Small intestine (tissue), 7 donors: ENCODE results near the gene RFT1. TPM values are rescaled to one million over a fixed set of nuclear protein-coding genes. Genes with fewer than 3 reads are reported as not detected.

ENCODE experiments used
- DNase-seq, 2 donors: peaks; one replicate each; pipeline versions ENCODE4 v3.0.0 to v3.0.0-alpha.2; 2013
- FAIRE-seq: peaks from 2 replicates; lab custom pipeline; 2012; peaks lifted over from hg19 to GRCh38; lab: Jason Lieb, UNC
- H3K27ac ChIP-seq, 3 donors: one replicate each; pipeline ENCODE4 v1.5.1; 2013; ENCODE audit warnings: low read length in 2 of 3, mild to moderate bottlenecking in 2 of 3, control low read depth in 1 of 3, inconsistent platforms in 1 of 3, low read depth in 1 of 3, moderate library complexity in 1 of 3
- H3K27me3 ChIP-seq, 3 donors: one replicate each; pipeline ENCODE4 v1.6.1; 2013; ENCODE audit warnings: low read length in 3 of 3, inconsistent platforms in 1 of 3; ENCODE audit not compliant: control insufficient read depth in 3 of 3, insufficient read depth in 3 of 3
- H3K36me3 ChIP-seq, 3 donors: one replicate each; pipeline ENCODE4 v1.6.1; 2013; ENCODE audit warnings: low read length in 3 of 3, inconsistent platforms in 1 of 3, low read depth in 1 of 3, mild to moderate bottlenecking in 1 of 3, moderate library complexity in 1 of 3; ENCODE audit not compliant: control insufficient read depth in 3 of 3, insufficient read depth in 2 of 3
- H3K4me1 ChIP-seq, 3 donors: one replicate each; pipeline ENCODE4 v1.6.1; 2013; ENCODE audit warnings: low read length in 2 of 3, inconsistent platforms in 1 of 3, low read depth in 1 of 3, mild to moderate bottlenecking in 1 of 3, moderate library complexity in 1 of 3; ENCODE audit not compliant: control insufficient read depth in 3 of 3, insufficient read depth in 2 of 3
- H3K4me3 ChIP-seq, 3 donors: one replicate each; pipeline ENCODE4 v1.5.1; 2013; ENCODE audit warnings: low read length in 3 of 3, control low read depth in 1 of 3, inconsistent platforms in 1 of 3, low read depth in 1 of 3, mild to moderate bottlenecking in 1 of 3, moderate library complexity in 1 of 3
- H3K9me3 ChIP-seq, 2 donors: one replicate each; pipeline ENCODE4 v1.6.1; 2013; ENCODE audit warnings: low read depth in 1 of 2, low read length in 1 of 2; ENCODE audit not compliant: control insufficient read depth in 2 of 2, insufficient read depth in 1 of 2
- WGBS, 3 donors: extraction: QIAGEN DNeasy Blood & Tissue Kit; methylation state at CpG; one replicate each; pipeline ENCODE4 v1.1.7; 2013; 5-methylcytosine and 5-hydroxymethylcytosine counted together
- polyA plus RNA-seq, 4 donors: library from polyadenylated mRNA; stranded (reverse) in 3 of 4; unstranded in 1 of 4; fragments of 200-250 nt in 3 of 4; fragments of 120-200 nt in 1 of 4; gene quantifications; one replicate each; pipeline versions ENCODE4 v1.2.1 to v1.2.3, GENCODE V29; 2013
- donor health status: healthy with polysubstance abuse.
- donor health status: control.
- donor health status: control.
- donor health status: Bipolar disorder and iron deficiency.
- donor health status: healthy.

RFT1 gene
- polyA plus RNA-seq, 4 donors: 1.3 to 21.4 (median 9.6) TPM

DNA sequence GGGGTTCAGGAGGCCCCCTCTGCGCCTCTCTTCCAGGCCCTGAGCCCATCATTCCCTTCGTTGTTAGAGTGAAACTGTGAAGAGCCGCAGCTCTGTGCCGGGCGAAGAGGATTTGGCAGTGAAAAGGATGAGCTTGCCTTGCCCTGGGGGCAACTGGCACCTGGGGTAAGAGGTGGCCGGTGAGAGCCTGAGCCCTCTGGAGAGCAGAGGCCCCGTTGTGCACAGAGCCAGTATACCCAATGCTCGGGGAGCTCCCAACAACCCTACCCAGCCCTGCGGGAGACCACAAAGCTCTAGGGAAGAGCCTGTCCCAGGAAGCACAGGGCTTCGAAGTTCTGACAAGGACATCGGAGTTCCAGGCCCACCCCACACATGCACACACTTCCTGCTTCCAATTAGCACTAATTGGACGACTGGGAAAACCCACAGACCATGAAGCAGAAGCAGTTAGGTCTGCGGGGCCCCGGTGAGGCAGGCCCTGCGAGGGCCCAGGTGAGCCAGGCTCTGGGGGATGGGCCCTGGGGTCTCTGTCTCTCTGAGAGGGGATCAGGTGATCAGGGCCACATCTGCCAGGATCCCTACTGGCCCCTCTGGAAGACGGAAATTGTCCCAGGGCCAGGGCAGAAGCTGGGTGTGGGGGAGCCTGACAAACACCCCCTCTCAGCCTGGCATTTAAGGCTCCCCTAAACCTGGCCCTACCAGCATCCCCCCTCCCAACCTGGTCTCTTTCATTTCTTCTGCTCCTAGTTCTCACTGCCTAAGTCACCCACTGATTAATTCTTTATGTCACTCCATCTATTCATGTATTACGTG is 56.5 kb downstream of the RFT1 start:
- Histone ChIP-seq H3K4me1 (peaks cover 0 to 14% (median 3%) of the 10 kb centered on the region in 3 donors), H3K36me3 (peaks cover 0 to 24% (median 0%) of the 10 kb centered on the region in 3 donors), H3K4me3 (peak overlapping the region in 2 of 3 donors; percentile 58 to 76), H3K27ac (peak overlapping the region in 2 of 3 donors; percentile 79 to 85), H3K9me3 (no peaks in the 10 kb centered on the region), H3K27me3 (no peaks in the 10 kb centered on the region)
- DNase-seq: no peak
- WGBS, 3 donors: 75 to 78% (median 76%) methylated on average over 17 of the region's 17 CpGs
- no peak for FAIRE-seq

DNA sequence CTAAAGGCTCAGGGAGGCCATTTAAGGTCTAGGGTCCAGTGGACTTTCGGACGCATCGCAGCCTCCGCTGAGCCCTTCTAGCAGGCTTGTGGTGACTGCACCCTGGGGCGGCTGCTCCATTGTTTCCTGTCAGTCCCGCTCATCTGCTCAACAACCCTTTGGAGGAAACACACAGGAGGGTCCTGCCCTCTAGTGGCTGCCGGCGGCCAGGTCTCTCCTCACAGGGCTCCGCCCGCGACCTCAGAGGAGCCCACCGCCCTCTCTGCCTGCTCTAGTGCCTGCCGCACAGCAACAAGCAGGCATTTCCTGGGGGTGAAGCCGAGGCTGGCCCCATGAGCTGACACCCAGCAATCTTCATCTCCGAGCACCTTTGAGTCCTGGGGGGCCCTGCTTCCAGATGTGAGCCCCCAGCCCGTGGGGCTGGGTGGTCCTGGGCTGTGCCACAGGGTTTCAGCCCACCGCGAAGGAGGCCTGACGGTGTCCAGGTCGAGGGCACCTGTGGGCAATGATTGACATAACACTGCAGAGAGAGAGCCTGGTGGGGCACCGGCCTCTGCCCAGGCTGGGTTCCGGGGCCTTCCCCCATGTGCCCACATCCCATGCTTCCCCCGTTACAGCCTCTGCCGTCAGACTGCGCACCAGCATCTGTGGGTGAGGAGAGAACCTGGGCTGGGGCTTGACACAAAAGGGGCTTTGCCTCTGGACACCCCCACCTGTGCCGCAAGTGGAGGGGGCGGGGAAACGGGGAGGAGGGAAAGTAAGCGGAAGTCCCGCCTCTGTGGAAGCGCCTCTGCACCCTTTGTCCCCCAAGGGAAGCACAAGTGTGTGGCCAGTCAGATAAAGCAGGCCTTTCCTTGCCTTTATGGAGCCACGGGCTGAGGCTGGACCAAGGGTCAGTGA is 57.3 kb downstream of the RFT1 start:
- Histone ChIP-seq H3K9me3 (no peaks in the 10 kb centered on the region), H3K27ac (peak overlapping the region; percentile 33 to 85 (median 79)), H3K4me3 (peak overlapping the region; percentile 32 to 76 (median 58)), H3K36me3 (peaks cover 0 to 23% (median 0%) of the 10 kb centered on the region in 3 donors), H3K27me3 (no peaks in the 10 kb centered on the region), H3K4me1 (peaks cover 0 to 15% (median 3%) of the 10 kb centered on the region in 3 donors)
- WGBS, 3 donors: 1 to 4% (median 1%) methylated on average over 32 of the region's 32 CpGs
- no peak for FAIRE-seq
- DNase-seq: peak; percentile 85 to 91

DNA sequence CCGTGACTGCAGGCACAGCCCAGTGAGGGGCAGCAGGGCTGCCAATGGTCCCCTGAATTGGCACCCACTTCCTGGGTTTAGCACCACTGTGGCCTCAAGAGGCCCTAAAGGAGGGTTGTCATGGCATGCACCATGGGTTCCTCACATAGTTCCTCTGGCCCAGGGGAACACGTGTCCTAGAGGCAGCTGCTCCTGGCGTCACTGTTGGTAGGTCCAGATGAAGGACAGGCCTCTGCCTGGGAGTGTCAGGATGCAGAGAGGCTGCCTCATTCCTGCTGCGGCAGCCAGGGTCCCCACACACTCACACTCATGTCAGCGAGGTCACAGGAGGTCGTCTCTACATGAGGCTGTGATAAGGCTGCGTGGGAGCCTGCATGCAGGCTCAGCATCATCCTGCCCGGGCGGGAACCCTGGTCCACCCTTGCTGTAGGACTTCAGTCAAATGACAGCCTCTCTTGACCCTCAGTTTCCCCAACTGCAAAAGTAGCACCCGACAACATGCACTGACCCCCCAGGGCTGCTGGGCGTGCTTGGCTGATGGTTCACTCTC is 58.3 kb downstream of the RFT1 start:
- Histone ChIP-seq H3K4me3 (peak overlapping the region in 1 of 3 donors; percentile 58), H3K27me3 (no peaks in the 10 kb centered on the region), H3K27ac (no peak overlapping the region), H3K36me3 (peaks cover 0 to 14% (median 0%) of the 10 kb centered on the region in 3 donors), H3K4me1 (peaks cover 0 to 21% (median 3%) of the 10 kb centered on the region in 3 donors), H3K9me3 (no peaks in the 10 kb centered on the region)
- DNase-seq (no peak), FAIRE-seq (no peak)
- 67 to 83% (median 79%) methylated on average over 11 of the region's 11 CpGs for WGBS, 3 donors

DNA sequence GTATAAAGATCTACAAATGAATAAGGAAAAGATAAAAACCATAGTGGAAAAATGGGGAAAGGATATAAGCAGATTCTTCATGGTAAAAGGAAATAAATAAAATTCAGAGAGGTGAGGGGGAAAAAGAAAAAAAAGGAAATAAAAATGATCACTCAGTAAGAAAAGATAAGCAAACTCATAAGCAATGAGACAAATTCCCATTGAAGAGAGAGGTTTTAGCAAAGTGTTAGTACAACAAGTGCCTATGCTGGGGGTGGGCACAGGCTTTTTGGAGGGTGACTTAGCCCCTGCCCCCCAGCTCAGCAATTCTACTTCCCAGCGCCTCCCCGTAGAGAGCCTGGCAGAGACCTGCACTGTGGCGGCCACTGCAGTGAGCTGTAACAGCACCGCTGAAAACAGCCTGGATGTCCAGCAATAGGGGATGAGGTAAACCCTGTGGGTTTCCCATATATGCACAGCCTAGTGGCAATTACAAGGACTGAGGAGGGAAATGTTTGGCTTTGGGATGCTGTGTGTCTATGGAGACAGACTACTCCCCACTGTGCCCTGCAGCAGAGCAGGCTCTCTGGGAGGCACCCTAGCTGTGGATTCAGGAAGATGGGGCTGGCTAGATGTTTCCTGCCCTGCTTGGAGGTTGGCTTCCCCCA is 60.7 kb downstream of the RFT1 start:
- no peaks in the 10 kb centered on the region for H3K9me3 ChIP-seq
- peaks cover 0 to 1% (median 0%) of the 10 kb centered on the region in 3 donors for H3K36me3 ChIP-seq
- no peak overlapping the region for H3K4me3 ChIP-seq
- FAIRE-seq: no peak
- H3K4me1 ChIP-seq: peaks cover 0 to 21% (median 3%) of the 10 kb centered on the region in 3 donors
- H3K27ac ChIP-seq: no peak overlapping the region
- DNase-seq: no peak
- 79 to 86% (median 82%) methylated on average over 4 of the region's 4 CpGs for WGBS, 3 donors
- no peaks in the 10 kb centered on the region for H3K27me3 ChIP-seq

DNA sequence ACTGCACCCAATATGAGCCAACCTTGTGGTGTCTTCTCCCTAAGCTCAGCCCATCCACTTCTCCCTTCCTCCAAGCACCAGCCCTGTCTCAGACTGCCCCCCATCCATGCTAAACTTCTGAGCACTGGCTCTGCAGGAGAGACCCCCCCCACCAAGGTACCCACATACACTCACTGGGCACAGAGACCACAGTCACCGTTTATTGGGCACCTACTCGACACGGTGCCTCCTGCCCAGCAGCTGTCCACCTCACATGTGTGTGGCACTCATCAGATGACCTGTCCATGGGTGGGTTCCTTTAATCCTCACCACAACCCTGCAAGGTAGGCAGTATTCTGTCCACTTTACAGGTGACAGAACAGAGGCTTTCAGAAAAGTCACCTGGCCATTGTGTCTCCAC is 62.1 kb downstream of the RFT1 start:
- H3K27ac ChIP-seq: no peak overlapping the region
- no peaks in the 10 kb centered on the region for H3K36me3 ChIP-seq
- FAIRE-seq (no peak), DNase-seq (no peak)
- no peak overlapping the region for H3K4me3 ChIP-seq
- 82 to 94% (median 93%) methylated on average over 3 of the region's 3 CpGs for WGBS, 3 donors
- peaks cover 0 to 13% (median 3%) of the 10 kb centered on the region in 3 donors for H3K4me1 ChIP-seq
- no peaks in the 10 kb centered on the region for H3K9me3 ChIP-seq
- H3K27me3 ChIP-seq: no peaks in the 10 kb centered on the region

DNA sequence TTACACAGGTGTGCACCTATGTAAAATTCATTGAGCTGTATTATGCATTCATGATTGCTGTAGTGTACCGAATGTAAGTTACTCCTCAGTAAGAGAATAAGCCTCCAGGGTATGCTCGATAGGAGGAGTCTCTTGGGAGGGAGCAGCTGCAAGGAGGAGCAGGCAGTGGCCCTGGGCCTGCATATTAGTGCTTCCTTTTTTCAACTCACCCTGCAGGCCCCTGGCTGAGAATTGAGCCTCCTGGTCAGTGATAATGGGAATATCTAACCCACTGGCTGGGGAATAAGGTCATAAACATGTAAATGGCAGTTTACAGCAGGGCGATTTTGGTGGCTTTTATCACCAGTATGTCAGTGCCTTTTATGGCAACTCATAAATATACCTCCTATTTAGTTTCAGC is 62.7 kb downstream of the RFT1 start:
- H3K27me3 ChIP-seq: no peaks in the 10 kb centered on the region
- 54 to 58% (median 54%) methylated on average over 3 of the region's 3 CpGs for WGBS, 3 donors
- H3K9me3 ChIP-seq: no peaks in the 10 kb centered on the region
- no peak for DNase-seq
- H3K27ac ChIP-seq: no peak overlapping the region
- no peak overlapping the region for H3K4me3 ChIP-seq
- H3K4me1 ChIP-seq: peaks cover 0 to 12% (median 3%) of the 10 kb centered on the region in 3 donors
- FAIRE-seq: no peak
- H3K36me3 ChIP-seq: no peaks in the 10 kb centered on the region

DNA sequence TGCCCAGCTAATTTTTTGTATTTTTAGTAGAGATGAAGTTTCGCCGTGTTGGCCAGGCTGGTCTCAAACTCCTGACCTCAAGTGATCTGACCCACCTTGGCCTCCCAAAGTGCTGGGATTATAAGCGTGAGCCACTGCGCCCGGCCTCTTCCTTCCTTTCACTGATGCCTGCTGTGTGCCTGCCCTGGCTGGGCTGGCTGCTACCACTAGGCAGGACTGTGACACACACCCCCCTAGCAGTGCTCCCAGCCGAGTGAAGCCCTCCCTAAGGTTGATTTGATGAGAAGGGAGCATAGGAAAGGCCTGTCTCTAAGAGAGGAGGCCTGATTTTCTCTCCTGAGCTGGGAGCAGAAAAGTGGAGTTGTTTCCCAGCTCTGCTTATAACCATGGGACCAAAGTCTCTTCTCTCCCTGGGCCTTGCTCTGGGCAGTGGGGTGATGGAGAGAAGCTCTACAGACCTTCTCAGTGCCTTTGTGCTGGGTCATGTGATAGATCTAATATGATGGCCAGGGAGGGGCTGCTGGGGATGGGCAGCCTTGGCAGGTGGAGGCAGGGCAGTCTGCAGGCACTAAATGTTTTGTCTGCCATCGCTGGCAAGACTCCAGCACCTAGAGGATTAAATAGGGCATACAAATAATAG is 64.3 kb downstream of the RFT1 start:
- Histone ChIP-seq H3K27ac (no peak overlapping the region), H3K4me1 (peaks cover 0 to 7% (median 0%) of the 10 kb centered on the region in 3 donors), H3K27me3 (no peaks in the 10 kb centered on the region), H3K9me3 (no peaks in the 10 kb centered on the region), H3K36me3 (no peaks in the 10 kb centered on the region), H3K4me3 (no peak overlapping the region)
- WGBS, 3 donors: 89 to 91% (median 89%) methylated on average over 7 of the region's 7 CpGs
- DNase-seq: no peak
- FAIRE-seq: no peak
